ENCODE results near the gene DGKB.
"Not testable (repeated sequence)": the region's sequence is repeated elsewhere in the genome, so short reads cannot be mapped to it uniquely, and the experiment has no call there.

DNA sequence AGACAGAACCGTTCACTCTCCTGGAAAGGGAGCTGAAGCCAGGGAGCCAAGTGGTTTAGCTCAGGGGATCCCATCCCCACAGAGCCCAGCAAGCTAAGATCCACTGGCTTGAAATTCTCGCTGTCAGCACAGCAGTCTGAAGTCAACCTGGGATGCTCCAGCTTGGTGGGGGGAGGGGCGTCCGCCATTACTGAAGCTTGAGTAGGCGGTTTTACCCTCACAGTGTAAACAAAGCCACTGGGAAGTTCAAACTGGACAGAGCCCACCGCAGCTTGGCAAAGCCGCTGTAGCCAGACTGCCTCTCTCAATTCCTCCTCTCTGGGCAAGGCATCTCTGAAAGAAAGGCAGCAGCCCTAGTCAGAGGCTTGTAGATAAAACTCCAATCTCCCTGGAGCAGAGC, 443.7 kb downstream of the DGKB start:
- not testable (repeated sequence) for TF ChIP-seq POLR2AphosphoS5 (IDR thresholded peaks at IDR 0.05; ENCODE audit: low read depth, low read length); PAX5 (IDR thresholded peaks at IDR 0.05; ENCODE audit: insufficient read depth, low read length, severe bottlenecking); POLR2A (IDR thresholded peaks at IDR 0.05; ENCODE audit: low read depth, low read length); TAF1 (IDR thresholded peaks at IDR 0.05; ENCODE audit: low read depth, low read length); SPI1 (IDR thresholded peaks at IDR 0.05; ENCODE audit: low read depth, low read length)
